Stimulated activated CD8-positive, alpha-beta memory T cell treated with anti-CD3 and anti-CD28 coated beads, Interleukin-7, amount 100 ng/mL, for 4 hours (primary cell): ENCODE data around the gene C19orf85.
A peak's percentile ranks its signal among the peaks of the same experiment; 100 is the strongest.

Source experiments
- DNase-seq, 2 donors: peaks; one replicate each; pipeline ENCODE4 v3.0.0-alpha.2; 2020; ENCODE audit warnings: low read depth in 2 of 2

The C19orf85 gene

GRCh38 chr19:55477905-55478304 is 13.4 kb upstream of the C19orf85 start:
- no peak for DNase-seq

- DNase-seq: peak; percentile 96 to 99
Measured at GRCh38 chr19:55476100-55476775, 11.7 kb upstream of the C19orf85 start, which contains the start of gene ZNF628. Gene ZNF628, plus strand, starts transcription at chr19:55476617. Its CDS starts 3,294 bp downstream, at chr19:55479911.

- no peak for DNase-seq
Measured at GRCh38 chr19:55474269-55475265, 10.0 kb upstream of the C19orf85 start.

- DNase-seq: no peak
Measured at GRCh38 chr19:55473225-55474012, 8.9 kb upstream of the C19orf85 start.

GRCh38 chr19:55472463-55472862 is 7.9 kb upstream of the C19orf85 start:
- DNase-seq: no peak

GRCh38 chr19:55471266-55471665 is 6.7 kb upstream of the C19orf85 start:
- DNase-seq: no peak

GRCh38 chr19:55468054-55468393 is 3.5 kb upstream of the C19orf85 start:
- DNase-seq: no peak

- peak in 1 of 2 donors; percentile 40 for DNase-seq
Measured at GRCh38 chr19:55467236-55468053, 2.9 kb upstream of the C19orf85 start.

- DNase-seq: no peak
Measured at GRCh38 chr19:55466241-55466614, 1.7 kb upstream of the C19orf85 start.

- DNase-seq: no peak
Measured at GRCh38 chr19:55465460-55466240, 1.1 kb upstream of the C19orf85 start.

GRCh38 chr19:55464039-55464661 is 401 bp downstream of the C19orf85 start:
- no peak for DNase-seq

- DNase-seq: no peak
Measured at GRCh38 chr19:55463583-55464031, 944 bp downstream of the C19orf85 start.

GRCh38 chr19:55462722-55463121 is 1.8 kb downstream of the C19orf85 start:
- no peak for DNase-seq

GRCh38 chr19:55461974-55462626 is 2.5 kb downstream of the C19orf85 start:
- no peak for DNase-seq

GRCh38 chr19:55461259-55461973 is 3.1 kb downstream of the C19orf85 start, which contains the start of gene ISOC2:
Gene ISOC2, minus strand, starts transcription at chr19:55461642. Its CDS starts 5,156 bp downstream, at chr19:55456486.
- DNase-seq: peak; percentile 100

- peak in 1 of 2 donors; percentile 24 for DNase-seq
Measured at GRCh38 chr19:55460670-55461258, 3.8 kb downstream of the C19orf85 start.

GRCh38 chr19:55459950-55460657 is 4.4 kb downstream of the C19orf85 start:
- DNase-seq: no peak
